Testis (tissue), 3 donors: ENCODE data around the gene CPT1B. TPM values are rescaled to one million over a fixed set of nuclear protein-coding genes. Genes with fewer than 3 reads are reported as not detected.
"Not testable (repeated sequence)": the region's sequence is repeated elsewhere in the genome, so short reads cannot be mapped to it uniquely, and the experiment has no call there.

Experiments used
- DNase-seq: peaks from one replicate; pipeline ENCODE4 v3.0.0-alpha.2; 2019
- H3K27ac ChIP-seq, 2 donors: fragments of 200-600 bp; sonication (generic); one replicate each; pipeline ENCODE4 v1.5.1; 2019
- H3K27me3 ChIP-seq: fragments of 200-600 bp; sonication (generic); one replicate; pipeline ENCODE4 v1.5.1; 2019
- H3K36me3 ChIP-seq: fragments of 200-600 bp; sonication (generic); one replicate; pipeline ENCODE4 v1.5.1; 2017; ENCODE audit warnings: low read depth; ENCODE audit errors: missing control alignments
- H3K4me1 ChIP-seq: fragments of 200-600 bp; sonication (generic); one replicate; pipeline ENCODE4 v1.5.1; 2019
- H3K4me3 ChIP-seq, 2 donors: fragments of 200-600 bp; sonication (generic); one replicate each; pipeline ENCODE4 v1.5.1; 2017 to 2019
- H3K9me3 ChIP-seq: fragments of 200-600 bp; sonication (generic); one replicate; pipeline ENCODE4 v1.5.1; 2017
- POLR2A ChIP-seq: fragments of 450-650 bp; IDR thresholded peaks from one replicate; pipeline ENCODE4 v1.6.1; 2017; ENCODE audit warnings: antibody characterized with exemption, mild to moderate bottlenecking, moderate library complexity
- WGBS, 2 donors: methylation state at CpG; one replicate each; pipeline ENCODE4 v1.1.5; 2018; 5-methylcytosine and 5-hydroxymethylcytosine counted together
- intact Hi-C: fragments of 100-400 bp; cut with DNase I; formaldehyde crosslinking; loops from one replicate; pipeline ENCODE4 v1.15.1; 2023; ENCODE audit warnings: low total_unique reads
- polyA plus RNA-seq: library from polyadenylated mRNA; stranded (reverse); fragments of 350-450 nt; fragmentation: Illumina TruSeq; extraction: RNeasy Lipid Tissue Mini Kit (QIAGEN cat#74804); gene quantifications from one replicate; pipeline ENCODE4 v1.2.3, GENCODE V29; 2014; ENCODE audit warnings: low read depth, low replicate concordance; ENCODE audit not compliant: insufficient read depth
- total RNA-seq, 2 donors: library from RNA; depleted of rRNA; stranded (reverse); fragments of >200 nt; gene quantifications; one replicate each; pipeline ENCODE4 v1.2.3, GENCODE V29; 2016
- TF ChIP-seq, protein P1 (sequence below), 3 experiments: fragments of 450-650 bp in 2 of 3; fragments of 200-600 bp in 1 of 3; sonication (generic) in 1 of 3; IDR thresholded peaks; one replicate each; pipeline ENCODE4 v1.5.1; 2016 to 2019; ENCODE audit warnings: antibody characterized with exemption in 3 of 3, mild to moderate bottlenecking in 2 of 3, moderate library complexity in 1 of 3

CPT1B gene
- total and polyA plus RNA-seq, 3 donors from 2014 or later: 103 to 224 (median 123) TPM

DNA sequence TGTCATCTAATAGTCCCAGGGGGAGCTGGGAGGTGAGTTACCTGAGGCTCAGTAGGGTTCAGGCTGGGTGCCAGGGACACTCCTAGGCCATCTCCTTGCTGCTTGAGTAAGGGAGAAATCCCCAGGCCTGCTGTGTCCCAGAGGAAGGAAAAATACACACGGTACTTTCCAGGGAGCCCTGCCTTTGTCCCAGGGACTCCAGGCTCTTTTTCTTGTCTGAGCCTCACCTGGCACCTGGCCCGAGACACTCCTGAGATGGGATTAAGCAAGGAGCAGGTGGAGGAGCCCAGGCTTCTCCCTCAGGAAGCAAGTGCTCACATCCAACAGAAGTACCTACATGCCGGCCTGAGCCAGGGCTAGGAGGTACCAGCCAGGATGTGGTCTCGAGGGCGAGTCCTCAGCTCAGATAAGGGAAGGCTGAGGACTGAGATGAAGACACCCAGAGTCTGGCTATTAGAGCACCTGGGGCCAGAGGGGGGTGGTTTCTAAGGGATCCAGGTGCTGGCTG lies 33.4 kb downstream of the CPT1B start:
- WGBS, 2 donors: 72 to 76% methylated on average over 5 of the region's 5 CpGs

DNA sequence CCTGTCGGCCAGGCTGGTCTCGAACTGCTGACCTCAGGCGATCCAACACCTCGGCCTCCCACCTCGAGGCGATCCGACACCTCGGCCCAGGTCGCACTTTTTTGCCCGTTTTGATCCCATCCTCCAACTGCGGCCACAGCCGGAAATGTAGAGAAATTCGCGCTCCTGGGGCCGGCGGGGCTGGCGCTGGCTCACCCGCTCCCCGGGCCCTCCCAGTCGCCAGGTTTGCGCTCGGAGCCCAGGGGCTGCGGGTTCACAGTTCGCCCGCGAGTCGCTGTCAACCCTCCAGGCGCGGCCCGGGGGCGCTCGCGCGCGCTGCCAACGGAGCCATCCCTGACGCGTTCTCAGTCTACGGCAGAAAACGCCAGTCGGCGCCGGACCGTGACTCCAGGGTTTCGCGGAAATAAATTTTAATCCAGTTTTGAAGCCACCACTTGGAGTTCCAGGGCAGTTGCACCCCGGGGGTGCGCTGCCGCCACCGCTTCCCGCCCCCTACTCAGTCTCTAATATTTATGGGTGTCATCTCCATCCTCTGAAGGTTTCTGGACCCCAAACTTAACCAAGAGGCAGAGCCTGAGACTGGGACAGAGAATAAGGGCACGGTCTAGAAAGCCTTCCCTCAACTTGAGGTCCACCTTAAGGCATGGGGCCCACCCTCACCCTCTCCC lies 34.0 kb downstream of the CPT1B start:
- no peaks in the 10 kb centered on the region for H3K27me3 ChIP-seq
- TF ChIP-seq, protein P1, sequence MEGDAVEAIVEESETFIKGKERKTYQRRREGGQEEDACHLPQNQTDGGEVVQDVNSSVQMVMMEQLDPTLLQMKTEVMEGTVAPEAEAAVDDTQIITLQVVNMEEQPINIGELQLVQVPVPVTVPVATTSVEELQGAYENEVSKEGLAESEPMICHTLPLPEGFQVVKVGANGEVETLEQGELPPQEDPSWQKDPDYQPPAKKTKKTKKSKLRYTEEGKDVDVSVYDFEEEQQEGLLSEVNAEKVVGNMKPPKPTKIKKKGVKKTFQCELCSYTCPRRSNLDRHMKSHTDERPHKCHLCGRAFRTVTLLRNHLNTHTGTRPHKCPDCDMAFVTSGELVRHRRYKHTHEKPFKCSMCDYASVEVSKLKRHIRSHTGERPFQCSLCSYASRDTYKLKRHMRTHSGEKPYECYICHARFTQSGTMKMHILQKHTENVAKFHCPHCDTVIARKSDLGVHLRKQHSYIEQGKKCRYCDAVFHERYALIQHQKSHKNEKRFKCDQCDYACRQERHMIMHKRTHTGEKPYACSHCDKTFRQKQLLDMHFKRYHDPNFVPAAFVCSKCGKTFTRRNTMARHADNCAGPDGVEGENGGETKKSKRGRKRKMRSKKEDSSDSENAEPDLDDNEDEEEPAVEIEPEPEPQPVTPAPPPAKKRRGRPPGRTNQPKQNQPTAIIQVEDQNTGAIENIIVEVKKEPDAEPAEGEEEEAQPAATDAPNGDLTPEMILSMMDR (IDR thresholded peaks at IDR 0.05): peak in 1 of 3 experiments; percentile 40
- no peak for TF ChIP-seq POLR2A
- H3K4me3 ChIP-seq: no peak overlapping the region
- H3K9me3 ChIP-seq: no peaks in the 10 kb centered on the region
- H3K4me1 ChIP-seq: peaks cover 11% of the 10 kb centered on the region
- WGBS, 2 donors: 4 to 8% methylated on average over 30 to 52 of the region's 52 CpGs
- H3K27ac ChIP-seq: no peak overlapping the region
- intact Hi-C loops: no loop called here
- H3K36me3 ChIP-seq: no peaks in the 10 kb centered on the region
- peak; percentile 76 for DNase-seq

More for the DNA sequence above, 33.4 kb downstream of the CPT1B start:
- Histone ChIP-seq H3K27ac (no peak overlapping the region), H3K4me1 (peaks cover 11% of the 10 kb centered on the region), H3K36me3 (no peaks in the 10 kb centered on the region), H3K9me3 (no peaks in the 10 kb centered on the region), H3K4me3 (no peak overlapping the region), H3K27me3 (no peaks in the 10 kb centered on the region)
- DNase-seq: no peak
- TF ChIP-seq, protein P1 (IDR thresholded peaks at IDR 0.05): no peak
- no peak for TF ChIP-seq POLR2A
- intact Hi-C loops: no loop called here

GRCh38 chr22:50542416-50542927 lies 35.8 kb downstream of the CPT1B start:
- H3K4me3 ChIP-seq: no peak overlapping the region
- no peaks in the 10 kb centered on the region for H3K36me3 ChIP-seq
- H3K9me3 ChIP-seq: no peaks in the 10 kb centered on the region
- no peak for DNase-seq
- TF ChIP-seq, protein P1 (IDR thresholded peaks at IDR 0.05): no peak
- no peak for TF ChIP-seq POLR2A
- intact Hi-C loops: no loop called here
- WGBS, 2 donors: 89% methylated on average over 19 of the region's 19 CpGs
- H3K27me3 ChIP-seq: no peaks in the 10 kb centered on the region
- H3K4me1 ChIP-seq: peaks cover 5% of the 10 kb centered on the region
- no peak overlapping the region for H3K27ac ChIP-seq

DNA sequence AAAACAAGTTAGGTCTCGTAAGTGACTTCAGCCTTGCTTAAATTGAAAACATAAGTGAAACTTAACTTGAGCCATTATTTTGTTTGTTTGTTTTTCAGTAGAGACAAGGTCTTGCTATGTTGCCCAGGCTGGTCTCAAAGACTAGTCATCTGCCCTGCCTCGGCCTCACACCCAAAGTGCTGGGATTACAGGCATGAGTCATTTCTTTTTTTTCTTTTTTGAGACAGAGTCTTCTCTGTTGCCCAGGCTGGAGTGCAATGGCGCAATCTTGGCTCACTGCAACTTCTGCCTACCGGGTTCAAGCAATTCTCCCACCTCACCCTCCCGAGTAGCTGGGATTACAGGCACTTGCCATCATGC lies 36.6 kb downstream of the CPT1B start:
- H3K36me3 ChIP-seq, H3K9me3 ChIP-seq, H3K27me3 ChIP-seq, DNase-seq, H3K4me1 ChIP-seq, H3K27ac ChIP-seq, H3K4me3 ChIP-seq, intact Hi-C loops: not testable (repeated sequence)
- 82 to 88% methylated on average over 5 of the region's 5 CpGs for WGBS, 2 donors

- Histone ChIP-seq H3K36me3 (no peaks in the 10 kb centered on the region), H3K9me3 (no peaks in the 10 kb centered on the region), H3K27me3 (no peaks in the 10 kb centered on the region), H3K27ac (no peak overlapping the region), H3K4me3 (no peak overlapping the region), H3K4me1 (no peaks in the 10 kb centered on the region)
- no peak for TF ChIP-seq POLR2A
- TF ChIP-seq, protein P1 (IDR thresholded peaks at IDR 0.05): no peak
- DNase-seq: no peak
- intact Hi-C loops: no loop called here
- 82 to 88% methylated on average over 10 of the region's 10 CpGs for WGBS, 2 donors
These were observed 37.8 kb downstream of the CPT1B start for GRCh38 chr22:50540381-50540780.
